ENCODE measurements around the gene TEX51.

Gene TEX51

DNA sequence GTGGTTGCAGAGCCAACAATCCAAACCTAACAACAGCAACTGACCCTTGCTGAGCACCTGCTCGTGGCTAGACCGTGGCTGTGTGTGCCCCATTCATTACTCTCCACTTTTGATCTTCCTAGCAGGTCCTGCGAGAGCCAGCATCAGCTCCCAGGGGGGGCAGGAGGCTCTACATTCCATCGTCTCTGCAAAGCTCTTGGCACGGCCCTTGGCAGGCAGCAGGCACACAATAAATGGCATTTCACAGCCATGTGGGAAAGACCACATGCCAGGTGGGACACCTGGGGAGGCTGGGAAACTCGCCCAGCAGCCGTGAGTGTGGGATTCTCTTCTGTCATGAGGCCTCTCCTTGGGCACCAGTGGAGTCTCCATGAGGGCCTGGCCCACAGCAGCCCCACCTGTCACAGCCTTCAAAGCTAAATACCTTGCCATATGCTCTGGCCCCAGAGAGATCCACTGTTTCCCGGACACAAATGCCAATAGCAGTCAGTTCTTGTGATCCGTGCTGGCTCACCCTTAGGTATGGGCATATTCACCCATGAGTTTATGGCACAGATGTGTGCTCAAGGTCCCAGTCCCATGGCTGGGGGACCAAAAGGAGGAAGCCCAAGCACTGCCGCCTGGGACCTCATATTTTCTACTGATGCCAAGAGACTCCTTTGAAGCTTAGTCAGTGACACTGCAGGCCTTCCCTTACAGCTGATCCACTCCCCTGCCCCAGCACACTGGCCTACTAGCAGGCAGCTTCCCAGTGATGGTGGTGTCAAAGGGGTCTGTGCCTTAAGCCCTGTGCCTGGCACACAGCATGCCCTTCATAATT, 6.8 kb upstream of the TEX51 start:
- peak in 1 of 58 donors; percentile 13 for DNase-seq

GRCh38 chr2:126893153-126893552, 5.5 kb upstream of the TEX51 start:
- DNase-seq, result no peak

DNA sequence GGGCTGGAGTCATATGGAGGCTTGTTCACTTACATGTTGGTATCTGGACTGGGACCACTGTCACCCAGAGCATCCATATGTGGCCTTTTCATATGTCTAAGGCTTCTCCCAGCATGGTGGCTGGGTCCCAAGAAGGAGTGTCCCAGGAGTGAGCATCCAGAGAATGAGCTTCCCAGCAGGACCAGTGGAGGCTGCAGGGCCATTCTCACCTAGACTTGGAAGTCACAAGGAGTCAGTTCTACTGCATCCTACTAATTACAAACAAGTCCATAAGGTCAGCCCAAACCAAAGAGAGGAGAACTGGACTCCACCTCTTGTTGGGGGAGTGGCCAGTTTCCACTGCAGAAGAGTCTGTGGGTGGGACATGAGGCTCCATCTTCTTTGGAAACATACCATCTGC, 5.1 kb upstream of the TEX51 start:
- no peak for DNase-seq

DNA sequence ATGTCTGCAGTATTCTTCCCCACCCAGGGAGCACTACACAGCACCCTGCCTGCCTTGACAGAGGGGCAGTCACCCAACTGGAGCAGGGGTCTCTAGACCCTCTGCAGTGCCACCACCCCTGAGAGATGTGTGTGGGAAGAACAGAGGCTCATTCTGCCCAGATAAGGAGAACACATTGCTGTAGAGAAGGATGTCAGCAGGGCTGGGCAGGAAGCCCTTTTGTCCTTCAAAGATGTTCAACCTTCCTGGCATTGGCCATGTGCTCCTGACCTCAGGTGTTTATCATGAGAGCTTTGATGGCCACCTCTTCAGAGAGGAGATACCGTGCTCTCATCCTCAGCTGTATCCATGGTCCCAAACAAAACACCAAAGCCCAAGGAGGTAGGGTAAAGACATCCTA, 4.6 kb upstream of the TEX51 start:
- DNase-seq, result no peak

DNA sequence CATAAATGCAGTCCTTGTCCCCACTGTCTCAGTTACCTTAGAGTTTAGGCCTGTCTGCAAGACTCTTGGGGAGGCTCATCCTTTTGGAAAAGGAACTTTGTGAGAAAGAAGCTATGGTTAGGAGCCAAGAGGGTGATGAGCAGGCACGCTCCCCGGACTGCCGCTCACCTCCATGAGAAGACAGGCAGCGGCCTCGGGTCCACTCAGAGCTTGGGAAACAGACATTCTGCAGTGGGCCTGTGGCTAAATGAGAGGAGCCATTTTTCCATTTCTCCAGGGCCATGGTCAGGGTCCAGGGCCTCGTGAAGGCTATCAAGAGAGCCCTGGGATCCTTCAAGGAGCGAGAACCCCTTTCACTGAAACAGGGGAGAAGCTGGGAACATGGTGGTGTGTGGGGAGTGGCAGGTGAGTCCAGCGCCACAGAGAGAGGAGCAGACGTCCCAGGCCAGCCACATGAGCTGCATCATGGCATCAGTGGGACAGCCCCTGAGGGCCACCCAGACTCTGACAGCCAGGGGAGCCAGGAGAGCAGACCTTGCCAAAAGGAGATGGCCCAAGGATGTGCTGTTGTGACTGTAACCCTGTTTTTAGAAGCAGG, 4.0 kb upstream of the TEX51 start:
- DNase-seq, result no peak

DNA sequence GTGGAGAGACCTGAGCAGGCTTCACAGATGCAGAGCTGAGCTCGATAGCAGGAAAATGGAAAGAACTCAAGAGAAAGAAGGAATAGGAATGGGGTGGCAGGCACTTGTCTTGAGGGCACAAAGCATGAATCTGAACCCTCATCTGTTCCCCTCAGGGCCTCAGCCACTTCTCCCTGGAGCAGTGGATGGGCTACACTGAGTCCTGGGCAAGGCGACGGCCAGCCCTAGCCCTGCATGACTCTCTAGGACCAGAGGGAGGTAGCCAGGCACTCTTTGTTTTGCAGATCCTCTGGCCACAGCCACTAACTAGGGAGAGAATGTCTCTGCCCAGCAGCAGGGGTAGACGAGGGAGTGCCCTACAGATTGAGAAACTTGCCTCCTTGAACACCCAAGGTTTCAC, 3.4 kb upstream of the TEX51 start:
- DNase-seq, result no peak

DNA sequence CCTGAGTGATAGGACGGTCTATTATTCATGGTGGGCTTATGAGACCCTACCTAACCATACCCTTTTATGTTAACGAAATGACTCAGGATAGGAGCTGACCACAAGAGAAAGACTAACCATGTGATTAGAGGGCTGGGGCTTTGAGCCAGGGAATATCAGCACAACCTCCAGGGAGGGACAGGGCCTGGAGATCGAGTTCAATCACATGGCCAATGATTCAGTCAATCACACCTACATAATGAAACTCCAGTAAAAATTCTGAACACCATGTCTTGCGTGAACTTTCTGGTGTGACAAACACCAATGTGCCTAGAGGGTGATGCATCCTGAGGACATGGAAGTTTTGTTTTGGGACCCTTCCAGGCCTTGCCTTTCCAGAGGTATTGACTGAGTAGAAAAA, 2.2 kb upstream of the TEX51 start:
- DNase-seq, result no peak

DNA sequence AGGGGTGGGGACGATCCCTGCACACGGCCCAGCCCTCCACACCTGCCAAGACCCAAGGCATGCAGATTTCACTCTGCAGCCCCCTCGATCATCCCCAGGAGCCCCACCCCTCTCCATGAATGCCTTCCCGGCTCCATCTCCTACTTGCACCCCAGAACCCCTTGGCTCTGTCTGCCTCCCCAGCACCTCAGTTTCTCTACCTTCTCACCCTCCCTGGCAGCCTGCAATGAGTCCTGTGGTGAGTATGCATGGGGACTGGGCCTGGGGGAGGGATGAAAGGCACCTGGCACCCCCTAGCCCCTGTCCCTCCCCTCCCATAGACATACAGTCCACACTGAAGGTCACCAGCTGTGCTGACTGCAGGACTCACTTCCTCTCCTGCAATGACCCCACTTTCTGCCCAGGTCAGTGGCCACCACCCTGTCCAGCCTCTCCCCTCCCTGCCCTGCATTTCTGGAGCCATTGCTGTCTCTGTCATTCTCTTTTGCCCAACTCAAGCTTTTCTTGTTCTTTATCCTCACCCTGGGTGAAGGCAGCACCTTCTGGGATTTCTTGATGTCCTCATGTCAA, 1.0 kb downstream of the TEX51 start:
- no peak for DNase-seq

DNA sequence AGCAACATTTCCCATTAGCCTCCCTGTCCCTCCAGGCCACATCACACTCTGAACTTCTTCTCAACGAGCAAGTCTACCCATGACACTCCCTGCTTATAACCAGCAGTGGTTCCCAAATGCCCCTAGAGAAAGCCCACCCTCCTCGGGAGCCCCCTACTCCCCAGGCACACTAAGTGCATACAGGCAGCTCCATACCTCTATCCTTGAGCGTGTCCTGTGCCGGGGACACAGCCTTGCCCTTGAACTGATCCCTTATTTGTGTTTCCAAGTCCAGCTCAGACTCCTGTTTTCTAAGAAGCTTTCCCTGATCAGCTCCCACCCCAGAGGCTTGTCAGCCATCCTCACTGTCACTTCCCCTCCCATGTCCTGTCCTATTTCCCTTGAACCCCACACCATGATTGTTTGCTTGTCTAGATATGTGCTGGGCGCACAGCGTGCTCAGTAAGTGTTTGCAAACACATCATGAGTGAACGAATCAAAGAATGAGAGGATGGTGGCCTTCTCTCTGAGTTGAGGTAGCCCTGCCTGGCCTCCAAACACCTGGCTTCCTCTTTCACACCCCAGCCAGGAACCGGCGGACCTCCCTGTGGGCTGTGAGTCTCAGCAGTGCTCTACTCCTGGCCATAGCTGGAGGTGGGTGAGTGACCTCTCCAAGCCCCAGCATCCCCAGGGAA, 2.1 kb downstream of the TEX51 start:
- no peak for DNase-seq

DNA sequence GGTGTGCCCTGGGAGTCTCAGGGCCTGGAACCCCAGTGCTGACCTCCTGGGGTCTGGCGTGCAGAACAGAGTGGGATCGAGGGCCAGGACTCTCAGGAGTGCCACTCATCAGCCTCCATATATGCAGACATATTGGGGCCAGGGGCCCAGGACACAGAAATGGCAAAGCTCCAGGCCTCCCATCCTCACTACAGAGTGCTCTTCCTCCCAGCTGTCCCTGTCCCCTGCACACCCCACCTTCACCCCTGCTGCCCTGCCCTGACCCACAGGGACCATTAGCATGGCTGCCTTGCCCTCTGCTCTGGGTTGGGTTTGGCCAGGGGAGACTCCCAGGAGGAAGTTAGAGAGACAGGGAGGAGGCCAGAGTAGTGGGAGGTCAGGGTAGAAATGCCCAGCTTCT, 2.8 kb downstream of the TEX51 start:
- no peak for DNase-seq

- no peak for DNase-seq
These were observed 3.6 kb downstream of the TEX51 start for GRCh38 chr2:126902152-126902835.

- DNase-seq, result no peak
These were observed 4.2 kb downstream of the TEX51 start for GRCh38 chr2:126902859-126903258.

GRCh38 chr2:126905991-126906390, 7.3 kb downstream of the TEX51 start:
- DNase-seq, result no peak

GRCh38 chr2:126906781-126907180, 8.1 kb downstream of the TEX51 start:
- DNase-seq, result no peak

DNA sequence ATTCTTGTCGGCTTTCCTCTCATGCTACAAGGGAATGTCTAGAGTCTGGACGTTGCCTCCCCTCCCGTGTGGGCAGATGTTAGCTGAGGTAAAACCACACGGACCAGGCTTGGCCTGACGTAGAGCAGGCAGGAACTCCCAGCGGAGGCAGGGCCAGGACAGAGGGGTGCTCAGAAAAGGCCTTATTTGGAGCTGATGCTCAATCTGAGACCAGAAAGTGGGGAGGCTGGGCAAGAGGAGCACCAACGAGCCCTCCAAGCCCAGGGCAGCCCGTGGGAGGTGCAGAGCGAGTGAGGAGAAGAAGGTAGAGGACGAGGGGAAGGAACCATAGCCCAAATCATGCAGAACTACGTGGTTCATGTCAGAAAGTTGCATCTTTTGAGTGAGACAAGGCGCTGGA, 9.0 kb downstream of the TEX51 start:
- DNase-seq, result no peak

DNA sequence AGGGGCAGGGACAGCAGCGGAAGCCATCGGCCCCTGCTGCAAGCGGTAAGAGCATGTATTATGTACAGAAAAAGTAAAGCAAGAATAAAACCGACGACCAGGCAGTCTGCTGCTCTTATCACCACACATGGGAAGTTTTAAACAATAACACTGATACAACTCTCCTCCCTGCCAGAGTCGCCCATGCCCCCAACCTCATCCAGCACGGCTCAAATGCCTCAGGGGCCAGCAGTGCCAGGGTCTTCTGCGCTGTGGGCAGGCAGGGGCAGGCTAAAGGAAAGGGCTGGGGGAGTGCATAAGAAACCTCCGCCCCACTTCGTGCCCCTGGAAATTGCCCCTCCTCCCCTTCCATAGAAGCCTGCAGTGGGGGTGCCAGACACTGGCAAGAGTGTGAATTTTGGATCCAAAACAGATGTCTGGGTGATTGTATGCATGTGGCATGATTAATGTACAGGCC, 10.1 kb downstream of the TEX51 start:
- no peak for DNase-seq

DNA sequence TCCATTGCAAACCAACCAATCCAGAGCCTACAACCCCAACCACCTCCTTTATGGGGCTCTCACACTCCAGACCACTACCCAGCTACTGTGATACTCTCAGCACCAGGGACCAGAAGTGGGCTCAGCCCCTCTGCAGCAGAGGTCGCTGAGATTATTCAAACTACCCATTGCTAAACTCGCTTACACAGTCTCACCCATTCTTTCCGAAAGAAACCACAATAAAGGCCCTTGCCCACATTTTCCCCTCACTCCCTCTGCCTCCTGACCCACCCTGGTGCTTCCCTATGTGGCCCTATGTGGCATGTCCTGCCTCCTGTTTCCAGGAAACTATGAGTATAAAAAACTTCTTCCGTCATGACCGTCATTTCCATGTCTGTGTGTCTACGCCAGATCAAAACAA, 10.7 kb downstream of the TEX51 start:
- no peak for DNase-seq

DNA sequence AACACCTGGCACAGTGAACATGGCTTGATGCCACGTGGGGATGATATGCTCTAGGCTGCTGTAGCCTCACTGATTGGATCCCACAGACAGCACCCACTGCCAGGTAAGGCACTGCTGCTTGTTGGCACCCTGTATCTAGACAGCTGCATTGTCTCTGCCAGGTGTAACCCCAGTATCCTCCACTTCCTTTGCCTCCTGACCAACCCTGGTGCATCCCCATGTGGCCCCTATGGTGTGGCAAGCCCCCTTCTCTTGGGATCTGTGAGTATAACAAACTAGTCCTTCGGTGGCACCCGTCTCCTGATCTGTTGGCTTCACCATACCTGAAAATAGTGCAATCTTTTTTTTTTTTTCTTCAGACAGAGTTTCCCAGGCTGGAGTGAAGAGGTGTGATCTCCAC, 11.1 kb downstream of the TEX51 start:
- DNase-seq, result no peak

- no peak for DNase-seq
These were observed 11.9 kb downstream of the TEX51 start for GRCh38 chr2:126910637-126911036.

DNA sequence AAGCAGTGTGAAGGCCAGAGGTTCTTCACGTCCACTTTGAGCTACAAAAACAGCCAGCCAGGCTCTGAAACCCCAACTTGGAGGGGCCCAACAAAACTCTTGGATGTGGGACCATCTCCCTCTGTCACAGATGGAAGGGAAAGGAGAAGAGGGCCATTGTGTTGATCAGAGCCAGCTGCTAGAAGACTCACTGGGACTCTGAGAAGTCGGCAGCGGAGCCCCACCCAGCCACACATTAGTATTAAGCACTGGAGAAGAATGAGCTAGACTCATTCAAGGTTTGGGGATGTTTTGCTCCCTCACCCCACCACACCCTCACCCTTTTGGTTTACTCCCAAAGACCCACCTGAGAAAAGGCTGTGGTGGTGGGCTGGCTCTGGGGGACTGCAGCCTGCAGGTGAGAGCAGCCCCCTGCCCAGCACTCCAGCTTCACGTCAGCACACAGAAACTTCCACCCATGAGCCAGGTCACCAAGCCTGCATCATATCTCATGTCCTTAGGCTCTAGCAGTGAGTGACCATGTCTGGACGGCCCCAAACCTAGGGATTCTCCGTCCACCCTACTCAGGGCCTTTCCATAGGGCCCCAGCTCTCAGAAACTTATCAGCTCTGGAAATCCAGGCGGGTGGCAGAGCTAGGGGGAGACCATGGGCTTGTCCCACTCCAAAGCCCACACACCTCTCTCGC, 12.6 kb downstream of the TEX51 start:
- no peak for DNase-seq

GRCh38 chr2:126912201-126912600, 13.5 kb downstream of the TEX51 start:
- DNase-seq, result no peak
